ENCODE measurements around the gene ABCA13. TPM values are rescaled to one million over a fixed set of nuclear protein-coding genes. Genes with fewer than 3 reads are reported as not detected.

The ABCA13 gene
- total RNA-seq, 4 donors from 2014 or later: under 0.01 to 0.96 (median 0.35) TPM

DNA sequence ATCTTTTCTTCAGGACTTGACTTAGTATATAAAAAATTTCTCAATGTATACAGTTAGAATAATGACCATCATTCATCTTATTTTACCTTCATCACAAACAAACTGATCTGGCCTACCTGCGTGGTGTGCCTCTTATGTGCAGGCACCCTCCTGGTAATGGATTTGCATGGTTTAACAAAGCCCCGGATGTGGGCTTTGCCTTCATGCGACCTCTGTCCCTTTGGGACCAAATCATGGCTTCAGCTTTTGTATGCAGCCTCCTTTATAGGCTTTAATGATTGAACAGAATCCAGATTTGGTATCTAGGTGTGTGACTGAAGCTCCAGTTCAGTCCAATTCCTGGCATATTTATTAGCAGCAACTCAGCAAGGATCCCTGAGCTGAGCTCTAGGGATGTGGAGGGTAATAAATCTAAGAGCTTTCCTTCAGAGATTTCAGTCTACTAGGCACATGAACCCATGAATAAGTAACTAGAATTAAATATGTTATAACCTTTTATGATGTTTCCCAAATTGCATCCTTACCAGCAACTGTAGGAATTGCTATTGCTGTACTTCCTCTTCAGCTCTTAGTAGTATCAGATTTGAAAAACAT is 256.9 kb downstream of the ABCA13 start:
- no peak overlapping the region for H3K4me3 ChIP-seq
- 20 to 37% methylated on average over 3 of the region's 3 CpGs for WGBS, 2 donors (ENCODE audit: low coverage in 1 of 2)
- in situ Hi-C loops (cut with MboI; ENCODE audit: low pct_ligation_motif_present in 1 of 4, low pct_unique_long_range_greater_than_20kb in 1 of 4, low sequenced_read_pairs in 3 of 4) (no loop called here), intact Hi-C loops (cut with DNase I; ENCODE audit: low total_unique reads) (no loop called here)
- no peak for DNase-seq
- no peak for TF ChIP-seq EP300 (IDR thresholded peaks at IDR 0.05; ENCODE audit: low read depth)
- TF ChIP-seq, protein P1, sequence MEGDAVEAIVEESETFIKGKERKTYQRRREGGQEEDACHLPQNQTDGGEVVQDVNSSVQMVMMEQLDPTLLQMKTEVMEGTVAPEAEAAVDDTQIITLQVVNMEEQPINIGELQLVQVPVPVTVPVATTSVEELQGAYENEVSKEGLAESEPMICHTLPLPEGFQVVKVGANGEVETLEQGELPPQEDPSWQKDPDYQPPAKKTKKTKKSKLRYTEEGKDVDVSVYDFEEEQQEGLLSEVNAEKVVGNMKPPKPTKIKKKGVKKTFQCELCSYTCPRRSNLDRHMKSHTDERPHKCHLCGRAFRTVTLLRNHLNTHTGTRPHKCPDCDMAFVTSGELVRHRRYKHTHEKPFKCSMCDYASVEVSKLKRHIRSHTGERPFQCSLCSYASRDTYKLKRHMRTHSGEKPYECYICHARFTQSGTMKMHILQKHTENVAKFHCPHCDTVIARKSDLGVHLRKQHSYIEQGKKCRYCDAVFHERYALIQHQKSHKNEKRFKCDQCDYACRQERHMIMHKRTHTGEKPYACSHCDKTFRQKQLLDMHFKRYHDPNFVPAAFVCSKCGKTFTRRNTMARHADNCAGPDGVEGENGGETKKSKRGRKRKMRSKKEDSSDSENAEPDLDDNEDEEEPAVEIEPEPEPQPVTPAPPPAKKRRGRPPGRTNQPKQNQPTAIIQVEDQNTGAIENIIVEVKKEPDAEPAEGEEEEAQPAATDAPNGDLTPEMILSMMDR (IDR thresholded peaks at IDR 0.05): no peak
- no peak for TF ChIP-seq POLR2AphosphoS5 (IDR thresholded peaks at IDR 0.05)
- TF ChIP-seq POLR2A (IDR thresholded peaks at IDR 0.05): no peak
- no peak overlapping the region for H3K27ac ChIP-seq
- H3K36me3 ChIP-seq: no peaks in the 10 kb centered on the region
- H3K9me3 ChIP-seq: no peaks in the 10 kb centered on the region
- no peaks in the 10 kb centered on the region for H3K27me3 ChIP-seq
- H3K4me1 ChIP-seq: peaks cover 0 to 15% (median 3%) of the 10 kb centered on the region in 4 donors

DNA sequence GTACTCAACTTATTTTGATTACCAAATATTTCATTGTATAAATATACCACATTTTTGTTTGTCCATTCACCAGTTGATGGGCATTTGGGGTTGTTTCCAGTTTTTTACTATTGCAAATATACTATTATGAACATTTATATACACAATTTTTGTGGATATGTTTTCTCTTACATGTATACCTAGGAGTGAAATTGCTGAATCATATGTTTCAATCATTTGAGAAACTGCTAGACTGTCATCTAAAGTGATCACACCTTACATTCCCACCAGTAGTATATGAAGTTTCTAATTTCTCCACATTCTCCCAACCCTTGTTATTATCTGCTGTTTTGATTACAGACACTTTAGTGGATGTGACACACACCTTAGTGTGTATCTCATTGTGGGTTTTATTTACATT is 257.9 kb downstream of the ABCA13 start:
- Histone ChIP-seq H3K27ac (no peak overlapping the region), H3K4me1 (peaks cover 0 to 15% (median 3%) of the 10 kb centered on the region in 4 donors), H3K4me3 (no peak overlapping the region), H3K36me3 (no peaks in the 10 kb centered on the region), H3K27me3 (no peaks in the 10 kb centered on the region), H3K9me3 (no peaks in the 10 kb centered on the region)
- intact Hi-C loops (cut with DNase I; ENCODE audit: low total_unique reads): no loop called here
- in situ Hi-C loops (cut with MboI; ENCODE audit: low pct_ligation_motif_present in 1 of 4, low pct_unique_long_range_greater_than_20kb in 1 of 4, low sequenced_read_pairs in 3 of 4): no loop called here
- TF ChIP-seq, protein P1 (IDR thresholded peaks at IDR 0.05): no peak
- TF ChIP-seq POLR2AphosphoS5 (IDR thresholded peaks at IDR 0.05) (no peak), EP300 (IDR thresholded peaks at IDR 0.05; ENCODE audit: low read depth) (no peak), POLR2A (IDR thresholded peaks at IDR 0.05) (no peak)
- DNase-seq: no peak

DNA sequence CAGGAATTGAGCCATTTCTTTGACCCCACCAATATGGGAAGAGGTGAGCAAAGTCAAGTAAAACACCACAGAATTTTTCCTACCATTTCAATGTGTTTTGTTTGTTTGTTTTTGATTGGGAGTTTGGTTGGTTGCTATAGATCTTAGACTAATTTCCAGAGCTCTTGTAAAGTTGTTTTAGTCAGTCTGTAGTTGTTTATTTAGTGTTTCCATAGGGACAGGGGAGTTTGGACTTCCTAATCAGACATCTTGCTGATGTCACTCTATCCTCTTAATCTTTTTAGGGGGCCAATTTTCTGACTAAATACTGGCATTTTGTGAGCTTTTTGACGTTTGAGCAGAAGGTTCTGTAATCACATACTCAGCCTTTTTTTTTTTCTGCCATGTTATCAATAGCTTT is 266.9 kb downstream of the ABCA13 start:
- in situ Hi-C loops (cut with MboI; ENCODE audit: low pct_ligation_motif_present in 1 of 4, low pct_unique_long_range_greater_than_20kb in 1 of 4, low sequenced_read_pairs in 3 of 4): no loop called here
- WGBS, 2 donors (ENCODE audit: low coverage in 1 of 2): 6 to 19% methylated on average over 1 of the region's 1 CpG
- no peaks in the 10 kb centered on the region for H3K4me1 ChIP-seq

DNA sequence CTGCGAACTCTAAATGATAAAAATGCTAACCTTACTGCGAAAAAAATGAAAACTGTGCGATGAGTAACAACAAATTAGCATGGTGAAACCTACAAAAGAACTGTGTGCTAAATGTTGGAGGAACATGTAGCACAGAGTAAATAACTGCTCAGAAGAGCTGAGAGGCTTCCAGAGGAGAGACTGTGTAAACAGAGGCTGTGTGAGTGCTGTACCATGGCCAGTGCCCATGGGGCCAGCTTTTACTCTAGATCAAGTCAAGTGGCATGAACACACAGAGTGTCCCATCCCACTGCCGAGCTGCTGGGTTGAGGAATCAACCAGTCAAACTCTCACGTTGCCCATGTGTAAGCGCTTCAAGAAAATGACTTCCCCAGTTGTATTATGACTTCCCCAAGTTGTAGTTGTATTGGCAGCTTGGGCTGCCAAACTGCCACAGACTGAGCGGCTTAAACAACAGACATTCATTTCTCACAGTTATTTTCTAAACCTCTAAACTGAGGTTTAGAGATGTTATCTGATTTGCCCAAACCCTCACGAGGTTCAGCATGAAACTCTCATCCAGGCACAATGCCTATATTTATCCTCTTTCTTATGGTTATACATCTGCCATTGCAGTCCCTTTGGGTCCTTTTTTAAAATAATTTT is 270.7 kb downstream of the ABCA13 start:
- Histone ChIP-seq H3K27ac (no peak overlapping the region), H3K9me3 (no peaks in the 10 kb centered on the region), H3K4me3 (no peak overlapping the region), H3K4me1 (no peaks in the 10 kb centered on the region), H3K27me3 (no peaks in the 10 kb centered on the region), H3K36me3 (no peaks in the 10 kb centered on the region)
- in situ Hi-C loops (cut with MboI; ENCODE audit: low pct_ligation_motif_present in 1 of 4, low pct_unique_long_range_greater_than_20kb in 1 of 4, low sequenced_read_pairs in 3 of 4) (no loop called here), intact Hi-C loops (cut with DNase I; ENCODE audit: low total_unique reads) (no loop called here)
- no peak for TF ChIP-seq POLR2AphosphoS5 (IDR thresholded peaks at IDR 0.05)
- TF ChIP-seq POLR2A (IDR thresholded peaks at IDR 0.05): no peak
- TF ChIP-seq, protein P1 (IDR thresholded peaks at IDR 0.05): no peak
- no peak for TF ChIP-seq EP300 (IDR thresholded peaks at IDR 0.05; ENCODE audit: low read depth)
- WGBS, 2 donors (ENCODE audit: low coverage in 1 of 2): 79 to 81% methylated on average over 6 to 8 of the region's 8 CpGs
- DNase-seq: no peak

More for the DNA sequence above, 266.9 kb downstream of the ABCA13 start:
- Histone ChIP-seq H3K27me3 (no peaks in the 10 kb centered on the region), H3K4me3 (no peak overlapping the region), H3K9me3 (no peaks in the 10 kb centered on the region), H3K36me3 (no peaks in the 10 kb centered on the region), H3K27ac (no peak overlapping the region)
- intact Hi-C loops (cut with DNase I; ENCODE audit: low total_unique reads): no loop called here
- TF ChIP-seq EP300 (IDR thresholded peaks at IDR 0.05; ENCODE audit: low read depth) (no peak), POLR2A (IDR thresholded peaks at IDR 0.05) (no peak), POLR2AphosphoS5 (IDR thresholded peaks at IDR 0.05) (no peak)
- TF ChIP-seq, protein P1 (IDR thresholded peaks at IDR 0.05): no peak
- no peak for DNase-seq
